ENCODE data around the gene PSMD8.
"Not testable (repeated sequence)": the region's sequence is repeated elsewhere in the genome, so short reads cannot be mapped to it uniquely, and the experiment has no call there.

Gene PSMD8

GRCh38 chr19:38412961-38413360 is 38.6 kb downstream of the PSMD8 start:
- no peak for DNase-seq

GRCh38 chr19:38413416-38413815 is 39.0 kb downstream of the PSMD8 start:
- DNase-seq: no peak

- no peak for DNase-seq
These were observed 42.8 kb downstream of the PSMD8 start for GRCh38 chr19:38417146-38417543.

GRCh38 chr19:38417544-38418506 is 43.5 kb downstream of the PSMD8 start:
- DNase-seq: peak; percentile 22

- DNase-seq: no peak
These were observed 46.6 kb downstream of the PSMD8 start for GRCh38 chr19:38420935-38421334.

GRCh38 chr19:38421856-38422255 is 47.5 kb downstream of the PSMD8 start:
- no peak for DNase-seq

- no peak for DNase-seq
These were observed 48.1 kb downstream of the PSMD8 start for GRCh38 chr19:38422438-38422837.

GRCh38 chr19:38424272-38424671 is 49.9 kb downstream of the PSMD8 start:
- DNase-seq: no peak

GRCh38 chr19:38425222-38425809 is 50.9 kb downstream of the PSMD8 start:
- DNase-seq: no peak

GRCh38 chr19:38425810-38426466 is 51.6 kb downstream of the PSMD8 start, which contains the start of gene RASGRP4:
Gene RASGRP4, minus strand, starts transcription at chr19:38426219. Its CDS starts 128 bp downstream, at chr19:38426091.
- no peak for DNase-seq

- DNase-seq: not testable (repeated sequence)
These were observed 52.8 kb downstream of the PSMD8 start for GRCh38 chr19:38427035-38427677.

GRCh38 chr19:38429055-38429810 is 54.9 kb downstream of the PSMD8 start:
- no peak for DNase-seq

GRCh38 chr19:38429811-38430156 is 55.4 kb downstream of the PSMD8 start:
- no peak for DNase-seq

- DNase-seq: no peak
These were observed 56.6 kb downstream of the PSMD8 start for GRCh38 chr19:38430931-38431330.

GRCh38 chr19:38433268-38433733 is 58.9 kb downstream of the PSMD8 start, which contains the start of gene RYR1:
Gene RYR1, plus strand, starts transcription at chr19:38433691. Its CDS starts 139 bp downstream, at chr19:38433830.
- no peak for DNase-seq

Data from DMS79 treated with DMSO at 0.1 percent for 48 hours (cell line).